Measurements from ENCODE around the gene PAGE2.

- no peak for TF ChIP-seq CTCF (conservative IDR thresholded peaks at IDR 0.05 in 1 of 2, IDR thresholded peaks at IDR 0.05 in 1 of 2; ENCODE audit: extremely low read depth in 1 of 2, insufficient read depth in 1 of 2, low read depth in 1 of 2, low read length in 2 of 2)
- no peak for TF ChIP-seq EZH2 (IDR thresholded peaks at IDR 0.05; ENCODE audit: borderline replicate concordance, low read length)
Measured at GRCh38 chrX:55132416-55132815, 43.6 kb downstream of the PAGE2 start.

All from mammary epithelial cell (primary cell).